G401 (cell line): Measurements from ENCODE around the gene CAV2. TPM values are rescaled to one million over a fixed set of nuclear protein-coding genes. Genes with fewer than 3 reads are reported as not detected.

Source experiments
- DNase-seq: peaks from one replicate; pipeline ENCODE4 v3.0.0-alpha.2; 2015; ENCODE audit warnings: low spot score
- in situ Hi-C: cut with HindIII; loops from 2 replicates; pipeline ENCODE4 v1.10.0; 2016; ENCODE audit warnings: low sequenced_read_pairs, mixed read lengths
- total RNA-seq: library from RNA; depleted of rRNA; stranded (reverse); fragments of >200 nt; shearing (Covaris generic); gene quantifications from 2 replicates; pipeline ENCODE4 v1.2.3, GENCODE V29; 2014

The CAV2 gene
- total RNA-seq, 1 experiment from 2014 or later: not detected

- DNase-seq: no peak
- in situ Hi-C loops: no loop called here
Observed at GRCh38 chr7:116517626-116518025, 18.1 kb downstream of the CAV2 start.

- in situ Hi-C loops: no loop called here
- no peak for DNase-seq
Observed at GRCh38 chr7:116518961-116519360, 19.4 kb downstream of the CAV2 start.

- in situ Hi-C loops: no loop called here
- DNase-seq: no peak
Observed at GRCh38 chr7:116521046-116521664, 21.6 kb downstream of the CAV2 start.

GRCh38 chr7:116522247-116522646 is 22.7 kb downstream of the CAV2 start:
- in situ Hi-C loops: no loop called here
- no peak for DNase-seq

- in situ Hi-C loops: no loop called here
Observed at GRCh38 chr7:116524221-116524608, 24.7 kb downstream of the CAV2 start.

GRCh38 chr7:116524609-116525297 is 25.2 kb downstream of the CAV2 start, which contains the start of gene CAV1:
TSS of gene CAV1 (plus strand) at chr7:116525036. CDS start at chr7:116525063, 27 bp downstream.
- in situ Hi-C loops: no loop called here
- no peak for DNase-seq

More at GRCh38 chr7:116524221-116524608, 24.7 kb downstream of the CAV2 start:
- DNase-seq: no peak

GRCh38 chr7:116525298-116525912 is 25.9 kb downstream of the CAV2 start:
- no peak for DNase-seq
- in situ Hi-C loops: no loop called here

- DNase-seq: no peak
- in situ Hi-C loops: no loop called here
Observed at GRCh38 chr7:116525913-116526861, 26.6 kb downstream of the CAV2 start.

- in situ Hi-C loops: no loop called here
- DNase-seq: no peak
Observed at GRCh38 chr7:116526897-116527296, 27.4 kb downstream of the CAV2 start.

- DNase-seq: no peak
- in situ Hi-C loops: no loop called here
Observed at GRCh38 chr7:116527521-116527920, 28.0 kb downstream of the CAV2 start.

- no peak for DNase-seq
- in situ Hi-C loops: no loop called here
Observed at GRCh38 chr7:116528008-116528789, 28.7 kb downstream of the CAV2 start.

GRCh38 chr7:116529250-116529649 is 29.7 kb downstream of the CAV2 start:
- DNase-seq: no peak
- in situ Hi-C loops: no loop called here

- in situ Hi-C loops: no loop called here
- DNase-seq: no peak
Observed at GRCh38 chr7:116530107-116530820, 30.7 kb downstream of the CAV2 start.

GRCh38 chr7:116532102-116532688 is 32.7 kb downstream of the CAV2 start:
- in situ Hi-C loops: no loop called here
- no peak for DNase-seq

GRCh38 chr7:116534790-116535189 is 35.3 kb downstream of the CAV2 start:
- no peak for DNase-seq
- in situ Hi-C loops: no loop called here

GRCh38 chr7:116535416-116535815 is 35.9 kb downstream of the CAV2 start:
- no peak for DNase-seq
- in situ Hi-C loops: no loop called here

- in situ Hi-C loops: no loop called here
- DNase-seq: no peak
Observed at GRCh38 chr7:116538138-116538537, 38.6 kb downstream of the CAV2 start.

- in situ Hi-C loops: no loop called here
- no peak for DNase-seq
Observed at GRCh38 chr7:116539879-116540278, 40.3 kb downstream of the CAV2 start.
